Measurements from ENCODE around the gene RBMS1.
A peak's percentile ranks its signal among the peaks of the same experiment; 100 is the strongest.

RBMS1 gene

DNA sequence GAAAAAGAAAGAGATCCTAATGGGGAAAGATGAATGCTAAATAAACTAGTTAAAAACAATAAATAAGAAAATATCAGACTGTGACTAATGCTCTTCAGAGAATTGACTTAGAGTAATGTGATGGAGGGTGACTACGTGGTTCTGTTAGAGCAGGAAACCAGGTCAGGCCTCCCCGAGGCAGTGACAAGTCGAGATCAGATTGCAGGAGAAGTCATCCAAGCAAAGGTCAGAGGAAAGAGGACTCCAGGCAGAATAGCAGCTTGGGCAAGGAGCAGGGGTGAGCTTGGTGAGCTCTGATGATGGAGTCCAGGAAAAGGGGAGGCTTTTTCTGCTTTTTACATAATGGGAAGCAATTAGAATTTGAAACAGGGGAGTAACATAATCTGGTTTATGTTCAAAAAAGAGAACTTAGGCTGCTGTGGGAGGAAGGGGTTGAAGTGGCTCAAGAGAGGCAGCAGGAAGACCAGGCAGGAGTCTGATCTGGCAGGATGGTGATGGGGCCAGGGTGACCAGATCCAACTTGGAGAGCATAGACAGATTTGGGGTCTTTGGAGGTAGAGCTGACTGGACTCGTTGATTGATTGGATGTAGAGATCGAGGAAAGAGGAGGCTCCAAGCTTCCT lies 266.2 kb downstream of the RBMS1 start:
- no peaks in the 10 kb centered on the region for H3K36me3 ChIP-seq (ENCODE audit: insufficient read depth)
- no peaks in the 10 kb centered on the region for H3K27me3 ChIP-seq (ENCODE audit: insufficient read depth, low read depth)
- no peaks in the 10 kb centered on the region for H3K79me2 ChIP-seq (ENCODE audit: insufficient read depth, low read depth)
- H4K20me1 ChIP-seq (ENCODE audit: insufficient read depth) = no peaks in the 10 kb centered on the region
- no peak for TF ChIP-seq CTCF (conservative IDR thresholded peaks at IDR 0.05; ENCODE audit: low read depth, low read length)
- no peak overlapping the region for H3K4me2 ChIP-seq
- H3K4me3 ChIP-seq (IDR thresholded peaks at IDR 0.05; ENCODE audit: insufficient read depth, low read depth, low read length) = no peak overlapping the region
- no peak overlapping the region for H2AFZ ChIP-seq (ENCODE audit: low read depth)
- no peak overlapping the region for H3K9ac ChIP-seq
- no peak overlapping the region for H3K27ac ChIP-seq
- H3K4me1 ChIP-seq (ENCODE audit: low read depth, poor library complexity, severe bottlenecking) = peaks cover 23% of the 10 kb centered on the region

GRCh38 chr2:160226367-160226766 lies 267.2 kb downstream of the RBMS1 start:
- TF ChIP-seq CTCF (conservative IDR thresholded peaks at IDR 0.05; ENCODE audit: low read depth, low read length) = no peak
- H4K20me1 ChIP-seq (ENCODE audit: insufficient read depth) = no peaks in the 10 kb centered on the region
- H2AFZ ChIP-seq (ENCODE audit: low read depth) = no peak overlapping the region
- H3K4me1 ChIP-seq (ENCODE audit: low read depth, poor library complexity, severe bottlenecking) = peaks cover 30% of the 10 kb centered on the region
- no peak overlapping the region for H3K4me2 ChIP-seq
- H3K36me3 ChIP-seq (ENCODE audit: insufficient read depth) = no peaks in the 10 kb centered on the region
- no peak overlapping the region for H3K4me3 ChIP-seq (IDR thresholded peaks at IDR 0.05; ENCODE audit: insufficient read depth, low read depth, low read length)
- H3K9ac ChIP-seq = no peak overlapping the region
- no peaks in the 10 kb centered on the region for H3K27me3 ChIP-seq (ENCODE audit: insufficient read depth, low read depth)
- H3K79me2 ChIP-seq (ENCODE audit: insufficient read depth, low read depth) = no peaks in the 10 kb centered on the region
- H3K27ac ChIP-seq = no peak overlapping the region

DNA sequence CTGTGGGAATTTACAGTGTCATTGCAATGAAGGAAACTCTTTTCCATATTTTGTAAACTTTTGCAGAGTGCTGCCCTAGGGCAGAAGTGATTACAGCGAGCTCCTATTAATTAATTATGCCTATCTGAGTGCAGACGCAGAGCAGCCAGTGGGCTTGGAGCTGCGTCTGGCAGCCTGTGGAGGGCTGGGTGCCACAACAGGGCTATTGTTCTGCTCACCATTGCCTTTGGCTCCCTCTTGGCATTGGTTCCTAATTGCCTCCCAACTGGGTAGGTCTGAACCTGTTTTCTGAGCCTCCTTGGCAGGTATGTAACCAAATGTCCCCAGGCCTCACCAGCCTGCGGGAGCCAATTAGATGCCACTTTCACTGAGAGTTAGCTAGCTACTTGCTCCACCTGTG lies 267.9 kb downstream of the RBMS1 start:
- H3K27me3 ChIP-seq (ENCODE audit: insufficient read depth, low read depth) = no peaks in the 10 kb centered on the region
- no peaks in the 10 kb centered on the region for H3K79me2 ChIP-seq (ENCODE audit: insufficient read depth, low read depth)
- H3K9ac ChIP-seq = no peak overlapping the region
- H3K27ac ChIP-seq = no peak overlapping the region
- no peak for TF ChIP-seq CTCF (conservative IDR thresholded peaks at IDR 0.05; ENCODE audit: low read depth, low read length)
- H3K4me2 ChIP-seq = no peak overlapping the region
- H3K4me3 ChIP-seq (IDR thresholded peaks at IDR 0.05; ENCODE audit: insufficient read depth, low read depth, low read length) = no peak overlapping the region
- no peak overlapping the region for H2AFZ ChIP-seq (ENCODE audit: low read depth)
- peaks cover 37% of the 10 kb centered on the region for H3K4me1 ChIP-seq (ENCODE audit: low read depth, poor library complexity, severe bottlenecking)
- no peaks in the 10 kb centered on the region for H3K36me3 ChIP-seq (ENCODE audit: insufficient read depth)
- H4K20me1 ChIP-seq (ENCODE audit: insufficient read depth) = no peaks in the 10 kb centered on the region

DNA sequence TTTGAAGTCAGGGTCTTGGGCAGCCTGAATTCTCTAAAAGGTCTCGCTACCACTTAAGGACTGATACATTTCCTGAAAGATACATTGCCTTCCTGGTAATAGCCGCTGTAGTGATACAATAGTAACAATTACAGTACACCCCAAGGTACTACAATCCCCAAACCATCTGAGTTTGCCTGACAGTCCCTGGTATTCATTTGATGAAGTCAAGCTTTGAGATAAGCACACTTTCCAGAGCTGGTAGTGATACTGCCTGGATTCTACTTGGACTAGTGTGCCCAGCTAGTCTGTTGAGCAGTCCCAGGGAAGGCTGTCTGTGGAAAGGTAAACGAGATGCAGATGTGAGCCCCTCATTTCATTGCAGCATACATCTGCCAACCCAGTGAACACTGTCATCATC lies 269.1 kb downstream of the RBMS1 start:
- Histone ChIP-seq H4K20me1 (ENCODE audit: insufficient read depth) (no peaks in the 10 kb centered on the region), H3K79me2 (ENCODE audit: insufficient read depth, low read depth) (no peaks in the 10 kb centered on the region), H2AFZ (ENCODE audit: low read depth) (no peak overlapping the region), H3K9ac (no peak overlapping the region), H3K4me2 (peak overlapping the region; percentile 38; the same call in 1 of the 2 replicates), H3K27ac (peak overlapping the region; percentile 15; the same call in 1 of the 2 replicates), H3K27me3 (ENCODE audit: insufficient read depth, low read depth) (no peaks in the 10 kb centered on the region), H3K36me3 (ENCODE audit: insufficient read depth) (no peaks in the 10 kb centered on the region), H3K4me3 (IDR thresholded peaks at IDR 0.05; ENCODE audit: insufficient read depth, low read depth, low read length) (no peak overlapping the region), H3K4me1 (ENCODE audit: low read depth, poor library complexity, severe bottlenecking) (peaks cover 49% of the 10 kb centered on the region)
- TF ChIP-seq CTCF (conservative IDR thresholded peaks at IDR 0.05; ENCODE audit: low read depth, low read length) = no peak
